Ectodermal cell (in vitro differentiated cells): ENCODE results near the gene XIRP1.

Experiments
- H3K27ac ChIP-seq: 2 replicates; pipeline ENCODE4 v1.7.0; 2013; ENCODE audit warnings: mild to moderate bottlenecking, low read depth, low read length; ENCODE audit not compliant: insufficient read depth, poor library complexity, severe bottlenecking
- H3K27me3 ChIP-seq: 2 replicates; pipeline ENCODE4 v1.7.0; 2013; ENCODE audit warnings: mild to moderate bottlenecking, low read length; ENCODE audit not compliant: insufficient read depth, control insufficient read depth, poor library complexity, severe bottlenecking
- H3K36me3 ChIP-seq: one replicate; pipeline ENCODE4 v1.7.0; 2013; ENCODE audit warnings: low read length; ENCODE audit not compliant: control insufficient read depth, insufficient read depth
- H3K4me1 ChIP-seq: one replicate; pipeline ENCODE4 v1.7.0; 2013; ENCODE audit warnings: low read length; ENCODE audit not compliant: control insufficient read depth, insufficient read depth
- H3K4me3 ChIP-seq: 2 replicates; pipeline ENCODE4 v1.7.0; 2013; ENCODE audit warnings: low read depth, low read length, control low read depth; ENCODE audit not compliant: insufficient read depth
- H3K9me3 ChIP-seq: 2 replicates; pipeline ENCODE4 v1.7.0; 2013; ENCODE audit warnings: mild to moderate bottlenecking, low read length, moderate library complexity; ENCODE audit not compliant: control insufficient read depth
- WGBS, 2 experiments: methylation state at CpG; one replicate each; pipeline ENCODE4 v1.1.7; 2013; ENCODE audit warnings: missing lambda C conversion rate in 2 of 2; 5-methylcytosine and 5-hydroxymethylcytosine counted together

XIRP1 gene

DNA sequence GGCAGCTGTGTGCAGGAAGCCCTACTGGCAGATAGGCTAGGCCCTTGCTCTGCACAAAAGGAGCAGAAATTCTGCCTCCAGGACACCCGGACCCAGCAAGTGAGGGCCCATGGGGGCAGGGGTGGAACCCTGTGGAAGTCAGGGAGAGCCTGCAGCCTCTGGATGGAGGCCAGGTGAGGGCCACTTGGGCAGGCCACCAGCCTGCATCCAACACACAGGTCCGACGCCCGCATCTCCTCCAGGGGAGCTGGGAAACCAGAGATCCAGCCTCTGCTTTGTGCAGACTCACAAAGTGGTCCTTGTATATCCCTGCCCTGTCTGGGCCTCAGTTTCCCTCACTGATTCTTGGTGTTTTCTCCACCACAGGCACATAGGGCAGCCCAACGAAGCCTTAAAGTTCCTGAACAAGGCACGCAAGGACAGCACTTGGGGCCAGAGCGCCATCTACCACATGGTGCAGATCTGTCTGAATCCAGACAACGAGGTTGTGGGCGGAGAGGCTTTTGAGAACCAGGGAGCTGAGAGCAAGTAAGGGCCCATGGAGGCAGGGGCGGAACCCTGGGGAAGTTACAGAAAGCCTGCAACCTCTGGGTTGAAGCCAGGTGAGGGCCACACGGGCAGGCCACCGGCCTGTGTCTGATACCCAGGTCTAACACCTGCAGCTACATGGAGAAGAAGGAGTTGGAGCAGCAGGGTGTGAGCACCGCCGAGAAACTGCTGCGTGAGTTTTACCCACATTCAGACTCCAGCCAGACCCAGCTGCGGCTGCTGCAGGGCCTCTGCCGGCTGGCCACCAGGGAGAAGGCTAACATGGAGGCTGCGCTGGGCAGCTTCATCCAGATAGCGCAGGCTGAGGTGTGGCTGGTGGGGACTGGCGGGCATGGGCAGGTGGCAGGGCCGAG is 55.6 kb downstream of the XIRP1 start:
- no peak overlapping the region for H3K27ac ChIP-seq
- H3K4me3 ChIP-seq: no peak overlapping the region
- H3K9me3 ChIP-seq: no peaks in the 10 kb centered on the region
- H3K4me1 ChIP-seq: no peaks in the 10 kb centered on the region
- H3K27me3 ChIP-seq: no peaks in the 10 kb centered on the region
- WGBS, 2 experiments: 92 to 93% methylated on average over 21 of the region's 21 CpGs
- H3K36me3 ChIP-seq: no peaks in the 10 kb centered on the region

DNA sequence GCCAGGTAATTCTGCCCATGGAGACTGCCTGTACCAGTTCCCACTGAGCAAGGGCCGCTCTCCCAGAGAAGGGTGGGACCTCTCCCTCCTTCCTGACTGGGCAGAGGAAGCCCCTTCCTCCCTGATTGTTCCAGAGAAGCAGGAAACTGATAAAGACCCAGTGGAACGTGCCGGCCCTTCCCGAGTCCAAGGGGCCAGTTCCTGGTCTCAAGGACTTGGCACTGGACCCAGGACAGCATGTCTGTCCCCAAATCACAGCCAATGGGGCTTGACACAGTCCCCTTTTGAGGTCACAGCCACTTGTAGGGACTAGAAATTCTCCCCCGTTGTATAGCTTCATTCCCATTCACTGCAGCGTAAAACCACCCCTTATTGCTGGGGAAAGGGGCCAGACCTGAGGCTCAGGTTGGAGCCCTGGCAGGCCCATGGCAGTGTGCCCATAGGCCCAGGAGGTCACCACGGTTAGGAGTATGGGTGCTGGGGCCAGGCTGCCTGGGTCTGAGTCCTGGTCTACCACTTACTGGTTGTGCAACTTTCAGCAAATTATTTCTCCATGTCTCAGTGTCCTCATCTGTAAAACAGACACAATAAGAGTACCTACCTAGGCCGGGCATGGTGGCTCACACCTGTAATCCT is 57.1 kb downstream of the XIRP1 start:
- H3K36me3 ChIP-seq: no peaks in the 10 kb centered on the region
- H3K27me3 ChIP-seq: no peaks in the 10 kb centered on the region
- WGBS, 2 experiments: 93% methylated on average over 8 of the region's 8 CpGs
- no peak overlapping the region for H3K27ac ChIP-seq
- no peaks in the 10 kb centered on the region for H3K4me1 ChIP-seq
- no peaks in the 10 kb centered on the region for H3K9me3 ChIP-seq
- no peak overlapping the region for H3K4me3 ChIP-seq

DNA sequence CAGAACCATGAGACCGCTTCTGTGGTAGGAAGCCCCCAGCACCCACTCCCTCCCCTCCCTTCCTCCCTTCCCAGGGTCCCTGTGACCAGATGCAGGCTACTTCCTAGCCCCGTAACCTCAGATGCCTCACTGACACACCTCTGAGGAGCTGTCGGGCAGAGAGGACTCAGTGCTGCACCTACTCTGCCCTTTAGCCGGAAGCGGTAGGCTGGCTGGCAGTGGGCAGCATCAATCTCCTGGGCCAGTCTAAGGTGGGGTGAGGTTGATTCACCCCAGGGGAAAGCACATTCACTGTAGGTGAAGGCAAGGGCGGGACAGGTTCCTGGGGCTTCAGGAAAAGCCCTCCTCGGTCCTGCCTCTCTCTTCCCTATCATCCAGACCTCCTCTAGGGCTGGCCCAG is 58.1 kb downstream of the XIRP1 start:
- H3K36me3 ChIP-seq: no peaks in the 10 kb centered on the region
- H3K4me3 ChIP-seq: no peak overlapping the region
- H3K27me3 ChIP-seq: no peaks in the 10 kb centered on the region
- 83 to 88% methylated on average over 7 of the region's 7 CpGs for WGBS, 2 experiments
- no peaks in the 10 kb centered on the region for H3K9me3 ChIP-seq
- no peak overlapping the region for H3K27ac ChIP-seq
- no peaks in the 10 kb centered on the region for H3K4me1 ChIP-seq

DNA sequence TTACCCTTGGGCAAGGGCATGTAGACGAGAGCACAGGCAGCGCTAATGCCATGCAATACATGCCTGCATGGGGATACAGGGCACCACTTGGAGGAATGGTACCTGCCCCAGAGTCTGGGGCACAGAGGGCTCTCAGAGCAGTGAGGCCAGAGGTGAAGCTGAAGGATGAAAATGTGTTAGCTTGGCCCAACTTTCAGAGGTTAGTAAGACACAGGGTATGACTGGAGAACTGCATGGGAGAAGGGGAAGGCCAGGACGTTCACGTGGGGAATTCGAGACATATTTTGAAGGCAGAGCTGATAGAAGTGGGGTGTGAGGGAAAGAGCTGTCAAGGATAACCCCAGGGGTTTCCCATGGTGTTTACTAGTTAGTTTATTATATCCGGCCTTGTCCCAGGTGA is 58.6 kb downstream of the XIRP1 start:
- Histone ChIP-seq H3K9me3 (no peaks in the 10 kb centered on the region), H3K4me3 (no peak overlapping the region), H3K4me1 (no peaks in the 10 kb centered on the region), H3K36me3 (no peaks in the 10 kb centered on the region), H3K27ac (no peak overlapping the region), H3K27me3 (no peaks in the 10 kb centered on the region)
- WGBS, 2 experiments: 76 to 77% methylated on average over 6 of the region's 6 CpGs
